NCI-H2107 treated with DMSO at 0.1 percent for 48 hours (cell line): Measurements from ENCODE around the gene TNFRSF1A.
"Not testable (repeated sequence)": the region's sequence is repeated elsewhere in the genome, so short reads cannot be mapped to it uniquely, and the experiment has no call there.

Source experiments
- DNase-seq: peaks from one replicate; lab custom pipeline; 2025; ENCODE audit not compliant: unreplicated experiment; lab: John Stamatoyannopoulos, UW

Gene TNFRSF1A

DNA sequence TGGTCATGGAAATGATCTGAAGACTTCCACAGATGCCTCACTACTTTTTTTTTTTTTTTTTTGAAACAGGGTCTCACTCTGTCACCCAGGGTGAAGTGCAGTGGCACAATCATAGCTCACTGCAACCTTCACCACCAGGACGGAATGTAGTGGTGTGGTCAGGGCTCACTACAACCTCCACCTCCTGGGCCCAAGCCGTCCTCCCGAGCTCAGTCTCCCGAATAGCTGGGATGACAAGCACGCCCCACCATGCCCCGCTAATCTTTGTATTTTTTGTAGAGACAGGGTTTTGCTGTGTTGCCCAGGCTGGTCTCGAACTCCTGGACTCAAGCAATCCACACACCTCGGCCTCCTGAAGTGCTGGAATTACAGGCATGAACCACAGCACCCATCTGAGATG is 3.3 kb downstream of the TNFRSF1A start:
- DNase-seq = not testable (repeated sequence)

DNA sequence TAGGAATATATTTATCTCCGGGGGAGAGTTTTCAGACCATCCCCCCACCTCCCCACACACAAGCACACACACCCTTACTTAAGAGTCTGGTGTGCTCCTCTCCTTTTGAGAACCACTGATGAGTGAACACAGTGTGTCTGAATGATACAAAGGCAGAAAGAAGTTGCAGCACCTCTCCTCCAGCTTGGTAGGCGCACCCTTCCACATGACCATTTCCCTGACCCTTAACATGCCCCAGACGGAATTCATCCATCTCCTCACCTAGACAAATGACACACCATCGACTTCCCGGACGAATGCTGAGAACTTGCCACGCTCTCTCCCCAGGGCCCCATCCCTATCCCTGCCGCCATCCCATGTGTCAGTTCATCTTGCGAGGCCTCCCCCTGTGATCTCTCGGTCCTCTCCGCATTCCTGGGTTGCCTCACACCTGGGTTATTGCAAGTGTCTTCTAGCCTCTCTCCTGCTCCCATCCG is 3.9 kb downstream of the TNFRSF1A start:
- DNase-seq = no peak

DNA sequence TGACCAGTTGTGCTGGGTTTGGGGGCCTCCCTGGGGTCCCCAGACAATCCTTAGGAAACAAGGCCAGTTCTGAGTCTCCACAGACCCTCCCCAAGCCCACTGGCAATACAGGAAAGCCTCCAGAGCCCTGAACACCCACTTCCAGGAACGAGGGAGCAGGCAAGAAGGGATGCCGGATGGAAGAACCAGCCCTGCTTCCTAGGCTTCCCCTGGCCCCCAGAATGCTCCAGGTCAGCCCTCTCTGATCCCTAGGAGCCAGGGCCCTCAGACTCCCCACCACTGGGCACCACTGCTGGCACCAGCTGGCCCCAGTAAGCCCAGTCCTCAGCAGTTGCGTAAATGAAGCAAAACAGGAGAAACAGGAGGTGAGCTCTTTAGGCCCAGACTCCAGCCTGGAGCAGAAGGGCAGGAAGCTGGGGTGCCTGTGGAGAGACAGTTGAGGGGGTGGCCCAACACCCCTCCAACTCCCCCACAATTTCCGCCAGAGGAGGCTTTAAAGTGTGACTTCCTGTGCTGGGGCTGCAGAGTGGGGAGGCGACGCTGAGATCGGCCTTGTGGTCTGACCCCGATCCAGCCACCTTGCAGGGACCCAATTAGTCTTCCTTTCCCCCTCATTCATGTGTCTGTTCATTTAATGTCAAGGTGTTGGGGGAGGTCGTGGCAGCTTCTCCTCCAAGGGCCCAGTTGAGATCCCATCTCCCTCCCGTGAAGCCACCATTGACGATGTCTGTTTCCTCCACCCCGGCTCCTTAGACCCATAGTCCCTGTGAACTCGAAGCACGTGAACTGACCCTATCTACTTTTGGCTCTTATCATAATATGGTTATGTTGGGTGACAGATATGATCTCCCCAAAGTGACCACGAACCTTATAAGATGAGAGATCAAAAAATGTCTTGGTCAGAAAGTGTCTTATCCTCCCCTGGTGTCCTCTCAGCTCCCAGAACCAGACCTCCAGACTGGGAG is 4.7 kb downstream of the TNFRSF1A start:
- DNase-seq = no peak

DNA sequence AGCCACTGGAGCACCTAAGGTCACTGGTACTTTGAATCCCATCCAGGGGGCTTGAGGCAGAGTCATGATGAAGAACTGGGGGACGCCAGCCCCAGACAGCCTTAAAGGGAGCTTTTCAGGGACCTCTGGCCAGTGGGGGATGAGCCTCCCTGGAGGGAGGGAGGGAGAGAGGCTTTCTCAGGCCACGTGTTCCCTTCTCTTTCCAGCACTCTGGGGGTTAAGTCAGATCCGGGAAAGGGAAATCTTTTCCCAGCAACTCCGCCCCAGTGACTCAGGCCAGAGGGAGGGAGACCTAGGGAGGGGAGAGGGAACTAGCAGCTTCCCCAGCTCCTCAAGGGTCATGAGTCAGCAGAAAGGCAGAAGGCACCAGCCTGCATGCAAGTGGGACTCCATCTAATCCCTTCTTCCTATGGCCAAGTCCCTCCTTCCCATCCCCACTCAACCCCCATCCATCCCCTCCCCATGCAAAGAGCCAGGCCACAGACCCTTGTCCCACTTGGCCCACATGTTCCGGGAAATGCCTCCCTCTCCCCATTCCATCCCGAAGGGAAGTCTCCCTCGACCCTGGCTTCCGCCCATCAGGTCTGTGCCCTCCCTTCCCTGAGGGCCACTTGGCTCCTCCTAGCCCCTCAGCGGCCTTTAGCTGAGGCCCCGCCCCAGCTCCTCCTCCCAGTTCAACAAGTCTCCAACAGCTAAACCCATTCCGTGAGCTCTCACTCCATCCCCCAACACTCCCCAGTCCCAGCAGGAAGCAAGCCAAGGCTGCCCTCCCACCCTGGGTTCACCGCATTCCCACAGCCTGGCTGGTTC is 5.6 kb downstream of the TNFRSF1A start:
- peak; percentile 68 for DNase-seq

DNA sequence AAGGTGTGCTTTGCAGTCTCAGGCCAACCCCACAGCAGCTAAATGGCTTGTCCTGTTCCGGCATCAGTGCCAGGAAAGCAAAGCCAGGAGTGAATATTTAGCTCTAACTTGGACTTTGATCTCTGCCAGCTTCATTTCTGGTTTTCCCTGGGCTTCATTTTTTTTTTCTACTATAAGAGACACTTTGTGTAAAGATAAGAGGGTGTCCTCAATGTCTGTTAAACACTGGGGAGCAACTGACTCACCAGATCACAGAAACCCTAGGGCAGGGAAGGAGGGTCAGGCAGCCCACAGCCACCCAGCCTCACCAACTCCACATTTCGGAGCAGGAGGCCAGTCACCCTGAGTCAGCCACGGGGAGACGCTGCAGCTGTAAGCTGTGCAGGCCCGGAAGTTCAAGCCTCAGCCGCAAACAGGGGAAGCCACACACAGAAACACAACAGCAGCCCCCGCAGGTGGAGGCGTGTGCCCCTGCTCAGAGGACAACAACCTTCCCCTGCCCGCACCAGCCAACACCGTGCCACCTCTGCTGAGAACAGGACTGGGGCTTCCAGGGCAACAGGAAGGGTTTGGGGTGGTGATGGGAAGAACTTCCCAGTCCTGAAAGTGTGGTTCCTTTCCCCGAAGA is 6.3 kb downstream of the TNFRSF1A start:
- DNase-seq = no peak

DNA sequence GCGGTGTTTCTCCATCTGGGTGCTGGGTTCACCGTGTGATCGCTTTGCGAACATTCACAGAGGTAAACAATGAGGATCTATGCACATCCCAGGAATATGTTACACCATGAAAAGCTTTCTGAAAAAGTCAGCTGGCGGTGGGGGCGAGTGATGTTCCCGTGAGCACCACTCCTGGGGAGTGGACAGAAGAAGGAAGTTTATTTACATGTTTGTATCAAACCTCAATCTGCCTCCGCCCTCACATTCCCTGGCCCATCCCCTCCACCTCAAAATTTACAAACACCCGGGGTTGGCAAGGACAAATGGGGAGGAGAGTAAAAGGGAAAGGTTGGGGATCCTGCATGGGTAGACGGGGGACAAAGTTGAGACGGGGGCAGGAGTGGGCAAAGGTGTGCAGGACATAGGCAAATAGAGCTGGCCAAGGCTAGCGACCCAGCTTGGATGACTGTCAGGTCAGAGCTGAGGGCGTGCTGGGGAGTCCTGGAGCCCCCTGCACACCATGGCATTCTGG is 6.9 kb downstream of the TNFRSF1A start:
- no peak for DNase-seq

DNA sequence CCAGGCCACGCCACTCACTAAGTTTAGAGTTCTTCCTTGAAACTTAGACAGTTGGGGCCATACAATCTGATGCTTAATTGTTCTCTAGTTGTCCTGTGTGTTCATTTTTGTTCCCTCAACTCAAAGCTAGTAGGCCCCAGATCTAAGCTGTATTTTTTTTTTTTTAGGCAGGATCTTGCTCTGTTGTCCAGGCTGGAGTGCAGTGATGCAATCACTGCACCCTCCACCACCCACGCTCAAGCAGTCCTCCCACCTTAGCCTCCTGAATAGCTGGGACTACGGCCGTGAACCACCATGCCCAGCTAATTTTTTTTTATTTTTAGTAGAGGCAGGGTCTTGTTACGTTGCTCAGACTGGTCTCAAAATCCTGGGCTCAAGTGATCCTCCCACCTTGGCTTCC is 7.5 kb downstream of the TNFRSF1A start:
- no peak for DNase-seq

DNA sequence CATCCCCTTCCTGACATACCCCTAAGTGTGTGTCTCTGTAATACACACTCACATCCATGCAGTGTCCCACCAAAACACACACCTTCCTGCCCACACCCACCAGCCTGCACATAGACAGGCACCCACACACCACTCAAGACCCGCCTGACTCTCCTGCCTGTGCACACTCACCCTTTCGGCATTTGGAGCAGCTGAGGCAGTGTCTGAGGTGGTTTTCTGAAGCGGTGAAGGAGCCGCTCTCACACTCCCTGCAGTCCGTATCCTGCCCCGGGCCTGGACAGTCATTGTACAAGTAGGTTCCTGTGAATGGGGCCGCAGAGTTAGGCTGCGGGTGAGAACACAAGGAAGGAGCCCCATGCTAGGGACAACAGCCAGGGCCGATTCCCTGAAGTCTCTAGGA is 8.3 kb downstream of the TNFRSF1A start:
- DNase-seq = no peak

DNA sequence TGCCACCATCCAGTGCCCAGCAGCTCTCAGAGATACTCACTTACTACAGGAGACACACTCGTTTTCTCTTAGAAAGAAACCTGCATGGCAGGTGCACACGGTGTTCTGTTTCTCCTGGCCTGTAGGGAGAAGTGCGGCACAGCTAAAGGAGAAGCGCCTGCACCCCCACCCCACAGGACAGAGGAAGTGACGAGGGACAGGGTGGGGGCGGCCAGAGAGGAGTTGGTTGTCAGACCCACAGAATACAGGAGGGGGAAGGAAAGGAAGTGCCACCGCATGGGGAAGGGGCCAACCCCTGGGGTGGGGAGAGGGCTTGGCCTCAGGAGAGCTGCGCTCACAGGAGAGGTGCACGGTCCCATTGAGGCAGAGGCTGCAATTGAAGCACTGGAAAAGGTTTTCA is 8.8 kb downstream of the TNFRSF1A start:
- DNase-seq = no peak

DNA sequence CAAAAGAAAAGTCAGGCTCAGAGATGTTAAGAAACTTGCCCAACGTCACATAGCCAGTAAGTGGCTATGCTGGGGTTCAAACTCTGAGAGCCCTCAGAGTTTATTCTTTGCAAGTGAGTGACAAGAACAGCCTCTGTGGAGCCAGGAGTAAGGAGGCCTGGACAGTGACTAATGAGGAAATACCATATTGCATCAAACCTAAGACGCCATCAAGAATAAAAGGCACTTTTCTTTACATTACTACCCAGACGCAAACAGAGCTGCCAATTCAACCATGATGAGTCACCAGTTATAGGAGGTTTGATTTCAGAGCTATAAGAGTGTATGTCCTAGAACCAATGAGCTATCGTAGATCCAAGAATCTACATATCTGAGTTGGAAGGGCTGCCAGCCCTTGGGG is 9.4 kb downstream of the TNFRSF1A start:
- no peak for DNase-seq

DNA sequence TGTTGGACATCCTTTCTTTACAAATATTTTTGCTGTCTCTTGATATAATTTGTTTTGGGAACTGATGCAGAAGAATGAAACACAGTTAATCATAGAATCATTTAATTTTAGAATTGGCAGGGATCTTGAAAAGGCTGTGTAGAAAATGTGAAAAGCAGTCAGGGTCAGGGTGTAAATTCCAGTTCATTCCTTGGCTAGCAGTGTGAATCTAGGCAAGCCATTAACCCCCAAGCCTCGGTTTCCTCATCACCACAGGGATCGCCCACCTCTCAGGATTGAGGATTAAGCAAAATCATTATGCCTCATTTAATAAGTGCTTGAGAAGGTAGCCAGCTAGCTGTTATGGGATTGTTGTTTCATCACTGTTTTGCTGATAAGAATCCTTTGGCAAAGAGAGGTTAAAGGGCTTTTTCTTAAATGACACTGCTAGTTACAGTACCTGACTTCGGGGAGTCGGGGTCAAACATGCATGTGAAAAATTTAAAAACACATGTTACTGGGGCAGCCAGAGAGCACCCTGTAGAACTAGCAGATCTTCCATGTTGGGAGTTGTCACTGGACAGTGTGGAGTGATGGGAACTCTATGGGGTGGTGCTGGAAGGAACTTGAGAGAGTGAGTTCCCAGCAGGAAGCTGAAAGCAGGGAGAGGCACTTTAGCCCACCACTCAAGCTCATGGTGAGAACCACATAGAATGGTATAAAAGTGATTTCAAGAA is 10.7 kb downstream of the TNFRSF1A start:
- DNase-seq = no peak

DNA sequence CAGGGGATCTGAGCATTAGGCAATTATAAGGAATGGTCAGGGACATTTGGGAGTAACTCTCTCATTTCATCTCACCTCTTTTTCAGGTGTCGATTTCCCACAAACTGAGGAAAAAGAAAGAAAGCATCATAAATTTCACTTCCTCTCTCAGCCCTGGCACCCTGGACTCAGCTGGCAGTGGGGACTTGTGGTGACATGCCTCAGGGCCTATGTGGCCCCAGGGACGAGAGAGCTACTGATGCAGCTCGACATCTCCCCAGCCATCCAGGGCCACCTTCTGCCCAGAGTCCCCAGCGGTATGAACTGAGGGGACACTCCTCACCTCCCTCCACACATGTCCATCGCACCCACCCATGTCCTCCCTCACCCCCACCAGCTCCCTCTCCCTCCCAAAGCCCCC is 11.7 kb downstream of the TNFRSF1A start:
- no peak for DNase-seq

DNA sequence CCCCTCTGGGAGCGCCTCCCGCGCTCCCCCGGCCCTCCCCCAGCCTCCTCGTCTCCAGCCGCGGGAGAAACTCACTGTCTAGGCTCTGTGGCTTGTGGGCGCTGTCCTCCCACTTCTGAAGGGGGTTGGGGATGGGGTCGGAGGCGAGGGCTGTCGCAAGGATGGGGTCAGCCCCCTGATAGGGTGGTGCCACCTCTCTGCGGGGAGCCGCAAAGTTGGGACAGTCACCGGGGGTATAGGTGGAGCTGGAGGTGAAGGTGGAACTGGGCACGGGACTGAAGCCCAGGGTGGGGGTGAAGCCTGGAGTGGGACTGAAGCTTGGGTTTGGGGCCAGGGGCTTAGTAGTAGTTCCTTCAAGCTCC is 12.2 kb downstream of the TNFRSF1A start:
- DNase-seq = no peak

DNA sequence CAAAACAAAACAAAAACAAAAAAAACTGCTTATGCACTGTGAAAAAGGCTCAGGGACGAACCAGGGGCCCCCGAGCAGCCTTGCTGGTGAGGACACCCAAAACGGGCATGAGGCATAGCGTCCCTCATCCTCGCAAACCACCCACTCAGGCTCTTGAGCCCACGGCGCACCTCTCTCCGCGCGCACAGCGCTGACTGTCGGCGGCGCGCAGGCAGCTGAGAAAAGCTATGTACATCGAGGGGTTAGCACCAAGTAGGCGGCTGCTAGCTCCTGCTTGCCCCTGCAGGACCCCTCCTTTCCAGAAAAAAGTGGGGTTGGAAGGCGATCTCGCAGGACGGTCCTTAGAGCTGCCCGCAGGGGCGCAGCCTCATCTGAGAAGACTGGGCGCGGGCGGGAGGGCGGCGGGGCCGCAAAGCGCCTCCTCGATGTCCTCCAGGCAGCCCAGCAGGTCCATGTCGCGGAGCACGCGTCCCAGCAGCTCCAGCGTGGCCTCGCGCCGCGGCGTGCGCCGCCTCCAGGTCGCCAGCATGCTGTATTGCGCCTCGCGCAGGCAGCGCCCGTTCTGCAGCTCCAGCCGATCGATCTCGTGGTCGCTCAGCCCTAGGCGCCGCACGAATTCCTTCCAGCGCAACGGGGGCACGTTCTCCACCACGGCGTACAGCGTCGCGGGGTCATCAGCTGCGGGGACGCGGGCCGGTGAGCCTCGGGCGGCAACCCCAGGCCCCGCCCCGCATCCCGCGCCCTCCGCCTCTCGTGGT is 12.8 kb downstream of the TNFRSF1A start:
- no peak for DNase-seq

DNA sequence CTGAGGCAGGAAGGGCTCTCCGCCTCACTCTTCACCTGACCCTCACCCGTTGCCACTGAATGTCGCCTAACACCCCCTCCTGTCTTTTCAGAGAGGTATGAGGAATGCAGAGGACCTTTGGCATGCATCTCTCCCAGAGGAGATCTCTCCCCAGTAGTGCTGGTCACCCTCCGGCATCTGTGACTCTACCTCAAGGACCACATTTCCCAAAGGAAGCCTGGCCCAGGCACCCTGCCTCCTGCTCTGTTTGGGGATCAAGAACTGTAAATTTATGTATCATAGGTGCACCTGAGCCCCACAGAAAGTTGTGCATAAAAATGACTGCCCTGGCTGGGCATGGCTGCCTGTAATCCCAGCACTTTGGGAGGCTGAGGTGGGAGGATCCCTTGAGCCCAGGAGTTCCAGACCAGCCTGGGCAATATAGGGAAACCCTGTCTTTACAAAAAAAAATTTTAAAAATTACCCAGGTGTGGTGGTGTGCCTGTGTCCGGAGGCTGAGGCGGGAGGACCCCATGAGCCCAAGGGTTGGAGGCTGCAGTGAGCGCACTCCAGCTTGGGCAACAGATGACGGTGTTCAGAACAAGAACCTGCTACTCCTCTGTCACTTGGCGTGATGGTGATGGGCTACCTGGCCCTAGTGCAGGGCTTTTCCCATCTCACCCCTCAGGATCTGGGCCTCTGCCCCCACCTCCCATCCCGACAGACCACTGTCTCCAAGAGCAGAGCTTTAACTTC is 13.7 kb downstream of the TNFRSF1A start:
- DNase-seq = no peak

DNA sequence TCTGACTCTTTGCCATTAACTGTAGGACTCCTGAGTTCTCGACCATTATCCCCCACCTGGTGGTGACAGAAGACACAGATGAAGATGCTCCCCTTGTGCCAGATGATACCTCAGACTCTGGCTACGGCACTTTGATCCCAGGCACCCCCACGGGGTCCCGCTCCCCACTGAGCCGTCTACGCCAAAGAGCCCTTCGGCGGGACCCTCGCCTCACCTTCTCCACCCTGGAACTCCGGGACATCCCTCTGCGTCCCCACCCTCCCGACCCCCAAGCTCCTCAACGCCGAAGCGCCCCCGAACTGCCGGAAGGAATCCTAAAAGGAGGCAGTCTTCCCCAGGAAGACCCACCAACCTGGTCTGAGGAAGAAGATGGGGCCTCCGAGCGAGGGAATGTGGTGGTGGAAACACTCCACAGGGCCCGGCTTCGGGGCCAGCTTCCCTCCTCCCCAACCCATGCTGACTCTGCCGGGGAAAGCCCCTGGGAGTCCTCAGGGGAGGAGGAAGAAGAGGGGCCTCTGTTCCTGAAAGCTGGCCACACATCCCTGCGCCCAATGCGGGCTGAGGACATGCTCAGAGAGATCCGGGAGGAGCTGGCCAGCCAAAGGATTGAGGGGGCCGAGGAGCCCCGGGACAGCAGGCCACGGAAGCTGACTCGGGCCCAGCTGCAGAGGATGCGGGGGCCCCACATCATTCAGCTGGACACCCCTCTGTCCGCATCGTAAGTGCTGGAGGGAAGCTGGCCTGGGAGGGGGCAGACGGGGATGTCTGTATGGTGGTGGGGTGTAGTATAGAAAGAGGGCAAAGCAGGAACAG is 14.4 kb downstream of the TNFRSF1A start:
- no peak for DNase-seq

DNA sequence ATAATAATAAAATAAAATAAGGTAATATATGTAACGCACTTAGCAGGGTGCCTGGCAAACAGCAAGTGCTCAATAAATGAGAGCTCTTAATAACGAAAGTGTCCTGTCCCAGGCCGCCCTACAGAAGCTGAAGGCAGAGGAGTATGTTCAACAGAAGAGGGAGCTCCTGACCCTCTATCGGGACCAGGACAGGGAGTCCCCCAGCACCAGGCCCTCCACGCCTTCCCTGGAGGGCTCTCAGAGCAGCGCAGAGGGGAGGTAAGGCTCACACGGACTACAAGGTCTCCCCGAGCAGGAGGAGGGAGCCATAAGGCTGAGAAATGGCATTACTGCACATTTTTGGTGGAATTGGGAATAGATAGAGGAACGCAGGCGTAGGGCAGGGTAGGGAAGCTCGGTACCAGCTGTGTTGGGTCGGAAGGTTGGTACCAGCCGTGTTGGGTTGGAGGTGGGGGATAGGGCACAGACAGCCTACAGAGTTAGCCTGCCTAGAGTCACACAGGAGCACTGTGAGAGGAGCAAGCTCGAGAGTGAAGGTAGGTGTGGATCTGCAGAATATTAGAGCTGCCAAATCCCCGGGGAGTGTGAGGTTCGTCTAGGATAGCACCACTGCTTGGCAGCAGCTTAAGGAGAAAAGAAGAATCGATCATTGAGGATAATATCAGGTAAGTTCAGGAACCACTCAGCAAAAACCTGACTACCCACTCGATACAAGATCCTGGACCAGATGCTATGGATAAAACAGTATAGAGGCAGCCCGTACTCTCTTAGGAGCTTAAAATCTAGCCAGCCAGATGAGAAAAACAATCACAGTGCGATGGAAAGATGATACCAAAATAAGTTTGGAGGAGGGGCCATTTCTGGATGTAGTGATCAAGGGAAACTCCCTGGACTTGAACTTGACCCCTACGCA is 15.3 kb downstream of the TNFRSF1A start:
- DNase-seq = no peak
